Activated CD8-positive, alpha-beta memory T cell treated with anti-CD3 and anti-CD28 coated beads for 4 hours (primary cell): Measurements from ENCODE around the gene CDK19.
"Not testable (repeated sequence)": the region's sequence is repeated elsewhere in the genome, so short reads cannot be mapped to it uniquely, and the experiment has no call there.

Experiments used
- DNase-seq, 2 donors: peaks; one replicate each; pipeline ENCODE4 v3.0.0-alpha.2; 2020; ENCODE audit warnings: low read depth in 2 of 2

The CDK19 gene

DNA sequence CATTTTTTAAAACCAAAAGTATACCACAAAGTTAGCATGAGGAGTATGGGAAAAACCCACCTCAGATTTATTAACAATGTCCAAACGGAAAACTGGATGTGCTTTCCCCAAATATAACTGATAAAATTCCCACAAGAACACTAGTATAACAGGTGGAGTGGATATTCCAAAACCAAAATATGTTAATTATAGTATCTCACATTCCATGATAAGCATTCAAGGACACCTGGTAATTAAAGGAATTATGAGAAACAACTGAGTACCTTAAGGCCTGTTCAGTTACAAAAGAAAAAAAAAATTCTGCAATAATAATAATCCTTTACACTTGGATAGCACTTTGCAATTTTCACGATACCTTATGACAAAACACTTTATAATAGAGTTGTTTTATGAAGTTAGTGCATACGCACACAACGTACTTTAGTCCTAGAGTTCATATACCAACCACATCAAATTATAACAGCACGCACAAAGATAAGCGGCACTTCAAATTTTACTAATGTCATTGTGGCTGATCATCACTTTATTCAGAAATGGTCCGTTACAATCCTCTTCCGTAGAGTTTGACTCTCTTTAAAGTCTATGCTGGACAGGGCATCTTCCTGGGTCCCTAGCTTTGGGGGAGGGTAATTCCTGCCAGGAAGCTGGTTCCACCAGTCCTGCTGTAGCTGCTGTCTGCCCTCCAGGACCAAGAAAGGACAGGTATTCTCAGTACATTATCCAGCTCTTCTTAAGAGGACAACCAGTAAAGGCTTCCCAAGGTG, 1.7 kb downstream of the CDK19 start:
- no peak for DNase-seq

DNA sequence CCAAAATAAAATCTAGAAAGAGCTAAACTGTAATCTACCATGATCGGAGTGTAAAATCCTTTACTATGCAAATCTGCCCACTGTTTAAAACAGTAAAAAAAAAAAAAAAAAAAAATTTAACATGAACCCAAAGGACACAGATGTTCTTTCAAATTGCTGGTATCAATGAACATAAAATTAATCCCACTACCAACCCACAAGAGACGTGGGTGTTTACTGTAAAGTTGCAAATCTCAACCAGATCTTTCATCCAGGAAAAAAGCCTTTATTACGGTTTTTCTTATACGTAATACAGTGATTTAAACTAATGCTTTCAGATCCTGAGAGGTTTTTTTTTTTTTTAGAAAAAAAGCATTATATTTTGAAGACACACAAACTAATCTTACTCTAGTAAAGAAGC, 2.5 kb downstream of the CDK19 start:
- no peak for DNase-seq

DNA sequence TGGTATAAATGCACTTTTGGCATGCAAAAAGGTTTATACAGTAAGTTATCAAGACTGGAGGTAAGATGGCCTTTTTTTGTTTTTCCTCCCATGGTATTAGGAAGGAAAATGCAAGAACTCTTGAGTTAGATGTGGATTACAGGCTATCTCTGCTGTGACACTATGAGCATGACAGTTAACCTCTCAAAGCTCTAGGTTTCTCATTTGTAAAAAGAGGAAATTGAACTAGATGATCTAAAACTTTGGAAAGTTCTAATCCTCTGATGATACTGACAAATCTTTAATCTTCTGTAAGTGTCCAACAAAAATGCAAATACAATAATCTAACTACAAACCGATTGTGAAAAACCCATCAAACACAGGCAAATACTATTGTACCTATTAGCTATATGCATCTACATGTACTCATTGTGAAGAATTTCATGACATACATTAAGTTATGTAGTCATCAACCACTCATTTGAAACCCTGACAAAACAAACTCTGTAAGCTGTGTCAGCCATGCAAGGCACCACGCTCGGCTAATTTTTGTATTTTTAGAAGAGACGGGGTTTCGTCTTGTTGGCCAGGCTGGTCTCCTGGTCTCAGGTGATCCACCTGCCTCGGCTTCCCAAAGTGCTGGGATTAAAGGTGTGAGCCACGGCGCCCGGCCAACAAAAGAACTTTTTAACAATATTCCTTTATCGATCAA, 4.2 kb downstream of the CDK19 start:
- no peak for DNase-seq

DNA sequence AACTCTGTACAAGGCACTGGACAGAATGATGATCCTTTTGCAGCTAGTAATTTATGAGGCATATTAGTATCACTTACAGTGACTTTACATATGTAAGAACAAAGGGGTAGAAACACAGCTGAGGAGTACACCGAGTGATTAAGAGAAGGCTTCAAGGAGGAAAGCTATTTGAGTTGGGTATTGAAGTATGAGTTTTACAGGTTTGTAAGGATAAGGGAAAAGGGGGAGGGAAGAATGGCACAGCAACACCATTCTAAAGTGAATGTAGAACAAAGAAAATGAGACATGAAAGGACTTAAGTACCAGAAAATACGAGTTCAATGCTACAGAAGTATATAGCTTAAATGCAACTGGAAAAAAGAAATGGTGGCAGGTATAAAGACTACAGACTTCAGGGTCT, 5.5 kb downstream of the CDK19 start:
- DNase-seq: no peak

DNA sequence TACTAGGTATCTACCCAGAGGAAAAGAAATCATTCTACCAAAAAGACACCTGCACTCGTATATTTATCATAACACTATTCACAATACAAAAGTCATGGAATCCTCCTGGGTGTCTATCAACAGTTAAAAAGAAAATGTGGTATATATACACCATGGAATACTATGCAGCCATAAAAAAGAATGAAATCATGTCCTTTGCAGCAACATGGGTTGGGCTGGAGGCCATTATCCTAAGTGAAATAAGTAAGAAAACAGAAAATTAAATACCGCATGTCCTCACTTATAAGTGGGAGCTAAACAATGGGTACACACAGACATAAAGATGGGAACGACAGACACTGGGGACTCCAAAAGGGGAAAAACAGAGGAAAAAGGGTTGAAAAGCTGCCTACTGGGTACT, 13.1 kb downstream of the CDK19 start:
- not testable (repeated sequence) for DNase-seq

DNA sequence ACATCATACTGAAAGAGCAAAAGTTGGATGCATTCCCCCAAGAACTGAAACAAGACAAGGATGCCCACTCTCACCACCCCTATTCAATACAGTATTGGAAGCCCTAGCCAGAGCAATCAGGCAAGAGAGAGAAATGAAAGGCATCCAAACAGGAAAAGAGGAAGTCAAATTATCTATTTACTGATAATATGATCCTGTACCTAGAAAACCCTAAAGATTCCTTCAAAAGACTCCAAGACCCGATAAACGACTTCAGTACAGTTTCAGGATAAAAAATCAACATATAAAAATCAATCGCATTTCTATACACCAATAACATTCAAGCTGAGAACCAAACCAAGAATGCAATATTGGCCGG, 14.5 kb downstream of the CDK19 start:
- no peak for DNase-seq

DNA sequence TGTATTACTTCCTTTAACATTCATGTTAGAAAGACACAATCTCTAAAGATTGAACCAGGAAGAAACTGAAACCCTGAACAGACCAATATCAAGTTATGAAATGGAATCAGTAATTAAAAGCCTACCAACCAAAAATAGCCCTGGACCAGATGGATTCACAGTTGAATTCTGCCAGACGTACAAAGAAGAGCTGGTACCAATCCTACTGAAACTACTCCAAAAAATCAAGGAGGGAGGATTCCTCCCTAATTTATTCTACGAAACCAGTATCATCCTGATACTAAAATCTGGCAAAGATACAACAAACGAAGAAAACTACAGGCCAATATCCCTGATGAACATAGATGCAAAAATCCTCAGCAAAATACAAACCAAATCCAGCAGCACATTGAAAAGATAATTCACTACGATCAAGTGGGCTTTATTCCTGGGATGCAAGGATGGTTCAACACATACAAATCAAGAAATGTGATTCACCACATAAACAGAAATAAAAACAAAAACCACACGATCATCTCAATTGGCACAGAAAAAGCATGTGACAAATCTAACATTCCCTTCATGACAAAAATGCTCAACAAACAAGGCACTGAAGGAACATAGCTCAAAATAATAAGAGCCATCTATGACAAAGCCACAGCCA, 15.0 kb downstream of the CDK19 start:
- no peak for DNase-seq

DNA sequence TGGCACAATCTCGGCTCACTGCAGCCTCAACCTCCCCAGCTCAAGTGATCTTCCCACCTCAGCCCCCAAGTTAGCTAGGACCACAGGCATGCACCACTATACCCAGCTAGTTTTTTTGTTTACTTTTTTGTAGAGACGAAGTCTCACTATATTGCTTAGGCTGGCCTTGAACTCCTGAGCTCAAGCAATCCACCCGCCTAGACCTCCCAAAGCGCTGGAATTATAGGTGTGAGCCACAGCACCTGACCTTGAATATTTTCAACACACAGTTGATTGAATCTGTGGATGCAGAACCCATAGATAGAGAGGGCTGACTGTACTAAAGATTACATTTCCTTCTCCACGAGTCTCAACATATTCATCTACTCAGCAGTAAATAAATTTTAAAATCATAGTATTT, 15.6 kb downstream of the CDK19 start:
- no peak for DNase-seq

DNA sequence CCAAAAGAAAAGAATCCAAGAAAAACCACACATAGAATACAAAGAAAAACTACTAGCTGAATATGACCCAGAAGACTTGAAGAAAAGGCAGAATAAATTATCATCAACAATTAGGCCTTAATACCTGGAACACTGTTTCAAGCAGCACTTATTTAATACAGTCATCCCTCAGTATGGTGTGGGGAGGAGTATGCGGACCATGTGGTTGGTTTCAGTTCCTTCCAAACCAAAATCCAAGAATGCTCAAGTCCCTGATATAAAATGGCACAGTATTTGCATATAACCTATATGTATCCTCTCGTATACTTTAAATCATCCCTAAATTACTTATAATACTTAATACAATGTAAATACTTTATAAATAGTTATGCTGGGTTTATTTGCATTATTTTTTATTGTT, 16.1 kb downstream of the CDK19 start:
- DNase-seq: no peak

DNA sequence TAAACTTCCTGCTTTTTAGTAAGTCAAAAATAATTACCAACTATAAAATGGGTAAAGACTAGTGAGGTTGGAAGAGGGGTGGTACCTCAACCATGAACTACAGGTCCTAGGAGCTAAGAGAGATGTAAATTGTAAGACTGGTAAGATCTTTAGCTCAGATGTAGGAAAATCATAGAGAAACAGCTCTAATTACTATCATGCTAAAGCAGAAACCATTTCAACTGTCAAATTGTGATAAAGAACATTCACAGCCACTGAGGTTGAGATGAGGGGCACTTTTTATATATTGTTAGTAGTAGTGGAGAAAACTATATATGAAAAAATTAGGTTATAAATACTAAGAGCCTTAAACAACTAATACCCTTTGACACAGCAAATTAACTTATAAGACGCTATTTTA, 20.0 kb downstream of the CDK19 start:
- DNase-seq: no peak

DNA sequence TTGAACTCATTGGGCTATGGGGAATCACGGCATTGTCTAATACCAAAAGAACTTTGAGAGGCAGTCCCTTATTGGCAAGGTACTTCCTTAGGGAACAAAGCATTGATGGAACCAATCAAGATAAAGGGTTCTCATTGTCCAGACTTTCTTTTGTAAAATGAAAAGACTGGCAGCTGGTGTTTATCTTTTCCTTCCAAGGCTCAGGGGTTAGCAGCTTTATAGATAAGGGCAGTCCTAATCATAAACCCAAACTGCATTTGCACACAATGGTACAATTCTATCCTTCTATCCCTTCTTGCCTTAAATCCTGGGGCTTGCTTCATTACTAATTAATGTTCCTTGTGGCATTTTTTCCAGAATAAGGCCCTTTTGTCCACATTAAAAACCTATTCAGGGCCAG, 28.6 kb downstream of the CDK19 start:
- no peak for DNase-seq

DNA sequence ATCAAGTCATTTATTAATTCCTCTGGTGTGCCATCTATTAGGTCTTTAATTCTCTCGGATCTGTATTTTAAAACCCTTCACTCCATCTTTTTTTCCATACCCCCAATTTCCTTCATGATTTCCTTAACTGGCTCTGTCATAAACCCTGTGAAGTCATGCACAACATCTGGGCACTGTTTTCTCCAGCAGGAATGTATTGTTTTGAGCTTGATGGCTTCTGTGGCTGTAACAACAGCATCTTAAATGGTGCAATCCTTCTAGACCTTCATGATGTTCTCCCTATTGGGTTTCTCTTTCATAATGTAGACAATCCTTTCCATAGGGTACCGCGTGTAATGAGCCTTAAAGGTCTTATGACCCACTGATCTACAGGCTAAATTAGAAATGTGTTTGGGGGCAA, 29.0 kb downstream of the CDK19 start:
- no peak for DNase-seq

DNA sequence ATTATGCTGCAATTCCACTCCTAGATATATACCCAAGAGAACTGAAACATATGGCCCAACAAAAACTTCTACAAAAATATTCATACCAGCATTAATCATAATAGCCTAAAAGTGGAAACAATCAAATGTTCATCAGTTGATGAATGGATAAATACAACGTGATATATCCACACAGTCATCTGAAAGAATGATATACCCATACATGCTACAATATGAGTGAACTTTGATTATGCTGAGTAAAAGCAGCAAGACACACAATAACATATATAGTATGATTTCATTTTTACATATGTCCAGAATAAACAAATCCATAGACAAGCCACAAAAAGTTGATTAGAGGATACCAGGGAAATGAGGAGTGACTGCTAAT, 30.7 kb downstream of the CDK19 start:
- DNase-seq: no peak

DNA sequence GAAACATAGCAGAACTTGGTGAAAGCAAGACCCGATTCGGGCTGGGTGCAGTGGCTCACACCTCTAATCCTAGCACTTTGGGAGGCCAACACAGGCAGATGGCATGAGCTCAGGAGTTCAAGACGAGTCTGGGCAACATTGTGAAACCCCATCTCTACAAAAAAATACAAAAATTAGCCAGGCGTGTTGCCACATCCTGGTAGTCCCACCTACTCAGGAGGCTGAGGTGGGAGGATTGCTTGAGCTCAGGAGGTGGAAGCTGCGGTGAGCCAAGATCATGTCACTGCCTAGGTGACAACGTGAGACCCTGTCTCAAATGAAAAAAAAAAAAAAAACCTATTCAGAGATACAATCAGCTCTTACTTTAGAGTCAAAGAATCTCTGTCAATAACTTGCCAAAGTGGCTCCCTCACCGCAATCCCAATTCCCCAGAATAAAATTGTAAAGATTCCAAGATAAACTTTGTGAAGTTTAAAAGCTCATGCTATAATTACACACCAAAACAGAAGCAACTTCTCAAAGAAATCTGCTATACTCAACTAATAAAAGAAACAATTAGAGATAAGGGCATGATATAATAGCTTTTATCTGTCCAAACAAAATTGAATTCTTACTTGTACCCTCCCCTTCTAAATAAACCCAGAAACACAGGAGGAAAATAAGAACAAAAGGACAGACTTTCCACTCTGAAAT, 33.6 kb downstream of the CDK19 start:
- no peak for DNase-seq

DNA sequence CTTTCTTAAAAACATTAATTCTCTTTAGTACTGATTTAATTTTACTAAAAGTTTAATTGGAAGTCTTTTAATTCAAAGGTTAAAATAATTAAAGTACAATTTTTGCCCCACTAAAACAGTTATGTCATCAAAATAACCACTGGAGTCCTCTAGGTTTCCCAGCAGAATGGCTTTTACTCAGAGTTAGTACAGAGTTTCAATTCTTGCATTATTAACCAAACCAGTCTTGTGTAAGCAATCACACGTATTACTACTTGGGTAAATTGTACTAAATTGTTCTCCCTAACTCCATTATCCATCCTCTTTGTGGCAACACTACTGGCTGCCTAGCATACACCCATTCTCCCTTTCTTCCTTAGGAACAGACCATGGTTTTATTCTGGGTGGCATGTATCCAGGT, 36.9 kb downstream of the CDK19 start:
- no peak for DNase-seq

DNA sequence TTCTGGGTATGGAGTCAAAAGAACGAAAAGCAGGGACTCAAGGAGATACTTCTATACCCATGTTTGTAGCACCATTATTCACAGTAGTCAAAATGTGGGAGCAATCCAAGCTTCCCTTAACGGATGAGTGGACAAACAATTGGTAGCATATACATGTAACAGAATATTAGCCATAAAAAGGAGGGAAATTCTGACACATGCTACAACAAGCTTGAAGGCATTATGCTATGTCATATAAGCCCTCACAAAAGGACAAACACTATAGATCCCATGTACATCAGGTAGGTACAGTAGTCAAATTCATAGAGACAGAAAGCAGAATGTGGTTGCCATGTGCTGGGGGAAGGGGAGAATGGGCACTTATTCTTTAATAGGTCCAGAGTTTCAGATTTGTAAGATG, 37.6 kb downstream of the CDK19 start:
- no peak for DNase-seq

DNA sequence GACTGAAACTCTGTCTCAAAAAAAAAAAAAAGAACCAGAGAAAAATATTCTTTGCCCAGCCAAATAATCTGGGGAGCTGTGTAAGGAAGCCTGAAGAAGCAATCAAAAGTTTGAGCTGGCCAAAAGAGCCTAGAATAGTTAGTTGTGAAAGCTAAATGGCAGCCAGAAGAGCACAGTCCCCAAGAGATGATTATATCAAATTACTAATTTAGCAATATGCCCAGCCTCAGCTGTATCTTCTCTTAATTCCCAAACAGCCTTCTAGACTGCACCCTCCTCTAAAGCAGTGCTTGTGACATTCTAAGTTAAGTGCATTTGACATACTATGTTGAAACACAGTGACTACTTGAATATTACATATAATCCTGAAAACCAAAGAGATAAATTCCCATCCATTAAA, 38.9 kb downstream of the CDK19 start:
- no peak for DNase-seq

DNA sequence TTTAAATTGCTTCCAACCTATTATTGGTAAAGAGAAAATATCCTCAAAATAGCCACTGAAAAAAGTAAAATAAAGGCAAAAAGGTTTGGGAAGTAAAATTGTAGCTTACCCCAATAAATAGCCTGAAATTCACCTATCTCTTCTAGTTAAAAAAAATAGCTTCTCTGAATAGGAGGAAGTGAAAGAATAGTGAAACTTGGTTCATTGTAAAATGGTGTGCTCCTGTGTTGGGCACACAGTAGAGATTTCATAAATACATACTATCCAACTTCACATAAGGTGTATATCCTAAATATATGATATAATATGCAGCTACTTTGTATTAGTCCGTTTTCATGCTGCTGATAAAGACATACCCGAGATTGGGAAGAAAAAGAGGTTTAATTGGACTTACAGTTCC, 45.3 kb downstream of the CDK19 start:
- no peak for DNase-seq

DNA sequence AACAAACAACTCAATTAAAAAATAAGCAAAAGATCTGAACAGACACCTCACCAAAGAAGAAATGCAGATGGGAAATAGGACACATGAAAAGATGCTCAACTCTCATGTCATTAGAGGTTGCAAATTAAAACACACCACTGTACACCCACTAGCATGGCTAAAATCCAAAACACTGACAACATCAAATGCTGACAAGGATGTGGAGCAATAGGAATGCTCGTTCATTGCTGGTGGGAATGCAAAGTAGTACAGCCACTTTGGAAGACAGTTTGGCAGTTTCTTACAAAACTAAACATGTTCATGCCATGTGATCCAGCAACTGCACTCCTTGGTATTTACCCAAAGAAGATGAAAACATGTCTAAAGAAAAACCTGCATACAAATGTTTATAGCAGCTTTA, 47.2 kb downstream of the CDK19 start:
- no peak for DNase-seq

DNA sequence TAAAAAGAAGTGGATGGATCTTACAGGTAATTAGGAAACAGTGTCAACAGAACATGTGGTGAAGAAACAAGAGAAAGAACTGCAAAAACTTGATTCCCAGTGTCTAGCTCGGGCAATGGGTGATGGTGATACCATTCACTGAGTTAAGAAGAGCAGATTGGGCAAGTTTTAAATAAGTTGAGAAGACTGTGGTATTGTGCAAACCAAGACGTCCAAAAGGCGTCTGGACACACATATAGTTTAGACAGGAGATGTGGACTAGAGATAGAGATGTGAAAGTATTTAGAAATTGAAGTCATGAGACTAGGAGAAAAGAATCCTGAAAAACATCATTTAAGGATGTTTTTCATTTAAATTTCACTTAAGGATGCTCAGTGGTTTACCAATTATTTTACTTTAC, 53.9 kb downstream of the CDK19 start:
- no peak for DNase-seq

DNA sequence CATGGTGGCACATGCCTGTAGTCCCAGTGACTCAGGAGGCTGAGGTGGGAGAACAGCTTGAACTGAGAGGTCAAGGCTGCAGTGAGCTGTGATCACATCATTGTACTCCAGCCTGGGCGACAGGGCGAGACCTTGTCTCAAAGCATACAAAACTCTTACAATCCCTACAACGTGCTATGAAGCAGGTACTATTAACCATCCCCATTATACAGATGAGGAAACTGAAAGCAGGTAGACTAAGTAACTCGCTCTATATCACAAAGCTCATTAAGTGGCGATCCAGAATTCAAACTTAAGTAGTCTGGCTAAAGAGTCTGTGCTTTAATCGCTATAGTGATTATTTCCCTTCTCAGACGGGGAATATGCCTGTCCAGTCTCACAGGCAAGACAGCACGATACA, 54.7 kb downstream of the CDK19 start:
- no peak for DNase-seq

DNA sequence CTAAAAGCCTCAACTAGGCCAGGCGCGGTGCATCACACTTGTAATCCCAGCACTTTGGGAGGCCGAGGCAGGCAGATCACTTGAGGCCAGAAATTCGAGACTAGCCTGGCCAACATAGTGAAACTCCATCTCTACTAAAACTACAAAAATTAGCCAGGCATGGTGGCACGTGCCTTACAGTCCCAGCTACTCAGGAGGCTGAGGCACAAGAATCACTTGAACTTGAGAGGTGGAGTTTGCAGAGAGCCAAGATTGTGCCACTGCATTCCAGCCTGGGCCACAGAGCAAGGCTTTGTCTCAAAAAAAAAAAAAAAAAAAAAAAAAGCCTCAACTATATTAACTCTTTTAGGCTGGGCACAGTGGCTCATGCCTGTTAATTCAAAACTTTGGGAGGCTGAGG, 55.2 kb downstream of the CDK19 start:
- DNase-seq: not testable (repeated sequence)

DNA sequence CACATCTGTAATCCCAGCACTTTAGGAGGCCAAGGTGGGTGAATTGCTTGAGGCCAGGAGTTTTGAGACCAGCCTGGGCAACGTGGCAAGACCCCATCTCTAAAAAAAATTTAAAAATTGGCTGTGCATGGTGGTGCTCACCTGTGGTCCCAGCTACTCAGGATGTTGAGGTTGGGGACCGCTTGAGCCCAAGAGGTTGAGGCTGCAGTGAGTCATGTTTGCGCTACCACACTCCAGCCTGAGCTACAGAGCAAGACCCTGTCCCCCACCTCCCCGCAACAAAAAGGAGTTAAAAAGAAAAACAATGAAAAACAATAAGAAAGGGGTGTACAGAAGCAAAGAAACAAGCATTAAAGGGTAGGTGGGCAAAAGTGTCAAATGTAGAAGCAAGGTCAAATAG, 57.3 kb downstream of the CDK19 start:
- DNase-seq: no peak
